ENCODE results near the gene GPR55. TPM values are rescaled to one million over a fixed set of nuclear protein-coding genes. Genes with fewer than 3 reads are reported as not detected.

The GPR55 gene
- total and polyA plus RNA-seq, 10 of the 15 experiments (the other 5 are each of a cell fraction or from before 2014, with no cell fraction given), result 2.1 to 30.1 (median 16.2) TPM

DNA sequence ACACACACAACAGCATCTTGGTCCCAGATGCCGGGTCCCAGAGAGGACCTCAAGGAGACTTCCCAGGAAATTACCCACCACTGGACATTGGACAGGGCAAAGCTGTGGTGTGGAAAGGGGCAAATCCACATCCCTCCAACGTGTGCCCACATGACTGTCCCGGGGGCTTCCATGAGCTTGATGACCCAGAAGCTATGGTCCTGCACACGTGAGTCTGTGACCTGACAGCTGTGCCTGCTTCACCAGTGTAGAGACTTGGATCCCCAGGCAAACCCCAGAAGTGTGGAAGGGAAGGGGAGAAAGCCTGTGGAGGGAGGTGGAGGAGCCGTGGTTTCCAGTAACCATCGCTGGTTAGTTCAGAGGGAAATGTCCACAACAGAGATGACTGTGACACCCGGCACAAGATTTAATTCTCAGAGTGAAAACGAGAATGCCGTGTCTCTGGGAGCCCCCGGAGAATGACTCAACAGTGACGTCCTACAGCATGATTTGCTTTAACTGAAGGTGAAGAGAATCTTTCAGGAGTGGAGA is 19.1 kb upstream of the GPR55 start (continued):
- TF ChIP-seq CREB1 (IDR thresholded peaks at IDR 0.05; ENCODE audit: low read depth) (no peak), FOXK2 (IDR thresholded peaks at IDR 0.05) (no peak; the same call in 1 of the 2 replicates), POLR2AphosphoS5 (IDR thresholded peaks at IDR 0.05; ENCODE audit: low read length) (peak; percentile 94), ZNF384 (IDR thresholded peaks at IDR 0.05; ENCODE audit: borderline replicate concordance, low read depth, low read length) (no peak), HDGF (IDR thresholded peaks at IDR 0.05) (no peak), PKNOX1 (IDR thresholded peaks at IDR 0.05) (peak; percentile 56), SREBF1 (IDR thresholded peaks at IDR 0.05; ENCODE audit: low read length) (no peak), HDAC6 (IDR thresholded peaks at IDR 0.05; ENCODE audit: unreplicated experiment) (peak; percentile 18), SUPT20H (IDR thresholded peaks at IDR 0.05; ENCODE audit: borderline replicate concordance, control insufficient read depth, low read depth, low read length) (no peak), MYB (IDR thresholded peaks at IDR 0.05; ENCODE audit: borderline replicate concordance, low read depth, low read length) (no peak; the same call in 1 of the 2 replicates), SMAD1 (IDR thresholded peaks at IDR 0.05; ENCODE audit: low read depth, partially characterized antibody) (no peak), NKRF (conservative IDR thresholded peaks at IDR 0.05) (0 out of 2 replicates have a peak, but pooled peaks have one; percentile 12), ZBED1 (IDR thresholded peaks at IDR 0.05; ENCODE audit: borderline replicate concordance) (peak; percentile 94; the same call in 1 of the 2 replicates), SIX5 (IDR thresholded peaks at IDR 0.05; ENCODE audit: low read depth, low read length, severe bottlenecking) (no peak), JUNB (IDR thresholded peaks at IDR 0.05) (peak; percentile 94), BRCA1 (IDR thresholded peaks at IDR 0.05; ENCODE audit: low read depth, low read length) (no peak)
- TF ChIP-seq, protein P1, sequence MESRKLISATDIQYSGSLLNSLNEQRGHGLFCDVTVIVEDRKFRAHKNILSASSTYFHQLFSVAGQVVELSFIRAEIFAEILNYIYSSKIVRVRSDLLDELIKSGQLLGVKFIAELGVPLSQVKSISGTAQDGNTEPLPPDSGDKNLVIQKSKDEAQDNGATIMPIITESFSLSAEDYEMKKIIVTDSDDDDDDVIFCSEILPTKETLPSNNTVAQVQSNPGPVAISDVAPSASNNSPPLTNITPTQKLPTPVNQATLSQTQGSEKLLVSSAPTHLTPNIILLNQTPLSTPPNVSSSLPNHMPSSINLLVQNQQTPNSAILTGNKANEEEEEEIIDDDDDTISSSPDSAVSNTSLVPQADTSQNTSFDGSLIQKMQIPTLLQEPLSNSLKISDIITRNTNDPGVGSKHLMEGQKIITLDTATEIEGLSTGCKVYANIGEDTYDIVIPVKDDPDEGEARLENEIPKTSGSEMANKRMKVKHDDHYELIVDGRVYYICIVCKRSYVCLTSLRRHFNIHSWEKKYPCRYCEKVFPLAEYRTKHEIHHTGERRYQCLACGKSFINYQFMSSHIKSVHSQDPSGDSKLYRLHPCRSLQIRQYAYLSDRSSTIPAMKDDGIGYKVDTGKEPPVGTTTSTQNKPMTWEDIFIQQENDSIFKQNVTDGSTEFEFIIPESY (IDR thresholded peaks at IDR 0.05), result no peak
- TF ChIP-seq, protein P2, sequence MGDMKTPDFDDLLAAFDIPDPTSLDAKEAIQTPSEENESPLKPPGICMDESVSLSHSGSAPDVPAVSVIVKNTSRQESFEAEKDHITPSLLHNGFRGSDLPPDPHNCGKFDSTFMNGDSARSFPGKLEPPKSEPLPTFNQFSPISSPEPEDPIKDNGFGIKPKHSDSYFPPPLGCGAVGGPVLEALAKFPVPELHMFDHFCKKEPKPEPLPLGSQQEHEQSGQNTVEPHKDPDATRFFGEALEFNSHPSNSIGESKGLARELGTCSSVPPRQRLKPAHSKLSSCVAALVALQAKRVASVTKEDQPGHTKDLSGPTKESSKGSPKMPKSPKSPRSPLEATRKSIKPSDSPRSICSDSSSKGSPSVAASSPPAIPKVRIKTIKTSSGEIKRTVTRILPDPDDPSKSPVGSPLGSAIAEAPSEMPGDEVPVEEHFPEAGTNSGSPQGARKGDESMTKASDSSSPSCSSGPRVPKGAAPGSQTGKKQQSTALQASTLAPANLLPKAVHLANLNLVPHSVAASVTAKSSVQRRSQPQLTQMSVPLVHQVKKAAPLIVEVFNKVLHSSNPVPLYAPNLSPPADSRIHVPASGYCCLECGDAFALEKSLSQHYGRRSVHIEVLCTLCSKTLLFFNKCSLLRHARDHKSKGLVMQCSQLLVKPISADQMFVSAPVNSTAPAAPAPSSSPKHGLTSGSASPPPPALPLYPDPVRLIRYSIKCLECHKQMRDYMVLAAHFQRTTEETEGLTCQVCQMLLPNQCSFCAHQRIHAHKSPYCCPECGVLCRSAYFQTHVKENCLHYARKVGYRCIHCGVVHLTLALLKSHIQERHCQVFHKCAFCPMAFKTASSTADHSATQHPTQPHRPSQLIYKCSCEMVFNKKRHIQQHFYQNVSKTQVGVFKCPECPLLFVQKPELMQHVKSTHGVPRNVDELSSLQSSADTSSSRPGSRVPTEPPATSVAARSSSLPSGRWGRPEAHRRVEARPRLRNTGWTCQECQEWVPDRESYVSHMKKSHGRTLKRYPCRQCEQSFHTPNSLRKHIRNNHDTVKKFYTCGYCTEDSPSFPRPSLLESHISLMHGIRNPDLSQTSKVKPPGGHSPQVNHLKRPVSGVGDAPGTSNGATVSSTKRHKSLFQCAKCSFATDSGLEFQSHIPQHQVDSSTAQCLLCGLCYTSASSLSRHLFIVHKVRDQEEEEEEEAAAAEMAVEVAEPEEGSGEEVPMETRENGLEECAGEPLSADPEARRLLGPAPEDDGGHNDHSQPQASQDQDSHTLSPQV (IDR thresholded peaks at IDR 0.05), result peak; percentile 22; the same call in 1 of the 2 replicates
